Right atrium auricular region (tissue), 2 donors: ENCODE measurements around the gene ANKRD13D. TPM values are rescaled to one million over a fixed set of nuclear protein-coding genes. Genes with fewer than 3 reads are reported as not detected.

ENCODE experiments used
- DNase-seq: peaks from one replicate; pipeline ENCODE4 v3.0.0-alpha.2; 2019; ENCODE audit warnings: low spot score
- H3K27ac ChIP-seq, 2 donors: fragments of 200-600 bp; sonication (generic); 1 replicate in 1 of 2; 2 replicates in 1 of 2; pipeline ENCODE4 v1.5.1; 2016 to 2019
- H3K27me3 ChIP-seq, 2 donors: fragments of 200-600 bp; sonication (generic); one replicate each; pipeline versions ENCODE4 v1.5.1 to v1.6.0; 2017 to 2019
- H3K36me3 ChIP-seq: fragments of 200-600 bp; sonication (generic); one replicate; pipeline ENCODE4 v1.5.1; 2016
- H3K4me1 ChIP-seq, 2 donors: fragments of 200-600 bp; sonication (generic); one replicate each; pipeline versions ENCODE4 v1.5.1 to v1.6.0; 2017 to 2019
- H3K4me3 ChIP-seq, 2 donors: fragments of 200-600 bp; sonication (generic); 1 replicate in 1 of 2; 2 replicates in 1 of 2; pipeline ENCODE4 v1.5.1; 2017 to 2019; ENCODE audit warnings: mild to moderate bottlenecking in 1 of 2, moderate library complexity in 1 of 2
- H3K9me3 ChIP-seq, 2 donors: fragments of 200-600 bp; sonication (generic); one replicate each; pipeline ENCODE4 v1.5.1; 2019
- total RNA-seq, 2 donors: library from RNA; depleted of rRNA; stranded (reverse); fragments of >200 nt; gene quantifications; one replicate each; pipeline ENCODE4 v1.1.0, GENCODE V29; 2016
- TF ChIP-seq, protein P1 (sequence below), 2 donors: fragments of 200-600 bp; sonication (generic); IDR thresholded peaks; one replicate each; pipeline ENCODE4 v1.5.1; 2019; ENCODE audit warnings: antibody characterized with exemption in 2 of 2

Gene ANKRD13D
- total RNA-seq, 2 donors from 2014 or later, result 14.1 to 14.9 TPM

DNA sequence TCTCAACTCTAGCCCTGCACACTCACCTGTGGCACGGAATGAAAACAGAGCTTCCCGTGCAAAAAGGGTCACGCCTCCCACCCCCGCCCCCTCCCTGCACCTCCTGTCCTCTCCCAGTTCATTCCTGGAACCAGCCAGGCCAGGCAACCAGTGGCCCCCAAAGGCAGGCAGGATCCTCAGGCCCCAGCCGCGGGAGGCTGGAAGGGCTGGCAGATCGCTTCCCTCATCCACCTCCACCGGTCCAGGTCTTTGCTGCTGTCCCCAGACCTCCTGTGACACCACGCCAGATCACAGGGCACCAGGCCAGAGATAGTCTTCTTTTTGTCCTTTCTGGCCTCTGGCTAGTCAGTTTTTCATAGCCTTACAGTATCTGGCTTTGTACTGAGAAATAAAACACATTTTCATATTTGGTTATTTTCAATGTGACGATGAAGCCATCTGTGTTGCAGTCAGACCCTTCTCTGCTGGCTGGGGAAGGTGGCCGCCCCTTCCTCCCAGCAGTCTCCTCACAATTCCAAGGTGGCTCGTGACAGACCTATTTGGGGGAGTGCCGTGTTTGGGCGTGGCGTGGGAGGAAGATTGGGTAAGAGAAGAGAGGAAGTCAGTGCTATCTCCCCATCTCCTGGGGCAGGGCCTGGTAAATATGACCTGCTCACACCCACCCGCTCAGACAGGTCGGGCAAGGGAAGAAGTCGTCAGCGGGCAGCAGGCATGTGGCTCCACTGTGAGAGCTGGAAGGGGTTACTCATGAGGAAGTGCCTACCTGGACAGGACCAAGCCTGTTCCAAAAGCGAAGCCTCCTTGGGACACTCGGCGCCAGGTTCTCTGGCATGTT, 23.3 kb downstream of the ANKRD13D start:
- Histone ChIP-seq H3K4me1 (peaks cover 0 to 6% of the 10 kb centered on the region in 2 donors), H3K27me3 (no peaks in the 10 kb centered on the region), H3K9me3 (no peaks in the 10 kb centered on the region), H3K4me3 (no peak overlapping the region), H3K36me3 (peaks cover 9% of the 10 kb centered on the region), H3K27ac (no peak overlapping the region)
- DNase-seq, result no peak
- TF ChIP-seq, protein P1, sequence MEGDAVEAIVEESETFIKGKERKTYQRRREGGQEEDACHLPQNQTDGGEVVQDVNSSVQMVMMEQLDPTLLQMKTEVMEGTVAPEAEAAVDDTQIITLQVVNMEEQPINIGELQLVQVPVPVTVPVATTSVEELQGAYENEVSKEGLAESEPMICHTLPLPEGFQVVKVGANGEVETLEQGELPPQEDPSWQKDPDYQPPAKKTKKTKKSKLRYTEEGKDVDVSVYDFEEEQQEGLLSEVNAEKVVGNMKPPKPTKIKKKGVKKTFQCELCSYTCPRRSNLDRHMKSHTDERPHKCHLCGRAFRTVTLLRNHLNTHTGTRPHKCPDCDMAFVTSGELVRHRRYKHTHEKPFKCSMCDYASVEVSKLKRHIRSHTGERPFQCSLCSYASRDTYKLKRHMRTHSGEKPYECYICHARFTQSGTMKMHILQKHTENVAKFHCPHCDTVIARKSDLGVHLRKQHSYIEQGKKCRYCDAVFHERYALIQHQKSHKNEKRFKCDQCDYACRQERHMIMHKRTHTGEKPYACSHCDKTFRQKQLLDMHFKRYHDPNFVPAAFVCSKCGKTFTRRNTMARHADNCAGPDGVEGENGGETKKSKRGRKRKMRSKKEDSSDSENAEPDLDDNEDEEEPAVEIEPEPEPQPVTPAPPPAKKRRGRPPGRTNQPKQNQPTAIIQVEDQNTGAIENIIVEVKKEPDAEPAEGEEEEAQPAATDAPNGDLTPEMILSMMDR (IDR thresholded peaks at IDR 0.05), result no peak

DNA sequence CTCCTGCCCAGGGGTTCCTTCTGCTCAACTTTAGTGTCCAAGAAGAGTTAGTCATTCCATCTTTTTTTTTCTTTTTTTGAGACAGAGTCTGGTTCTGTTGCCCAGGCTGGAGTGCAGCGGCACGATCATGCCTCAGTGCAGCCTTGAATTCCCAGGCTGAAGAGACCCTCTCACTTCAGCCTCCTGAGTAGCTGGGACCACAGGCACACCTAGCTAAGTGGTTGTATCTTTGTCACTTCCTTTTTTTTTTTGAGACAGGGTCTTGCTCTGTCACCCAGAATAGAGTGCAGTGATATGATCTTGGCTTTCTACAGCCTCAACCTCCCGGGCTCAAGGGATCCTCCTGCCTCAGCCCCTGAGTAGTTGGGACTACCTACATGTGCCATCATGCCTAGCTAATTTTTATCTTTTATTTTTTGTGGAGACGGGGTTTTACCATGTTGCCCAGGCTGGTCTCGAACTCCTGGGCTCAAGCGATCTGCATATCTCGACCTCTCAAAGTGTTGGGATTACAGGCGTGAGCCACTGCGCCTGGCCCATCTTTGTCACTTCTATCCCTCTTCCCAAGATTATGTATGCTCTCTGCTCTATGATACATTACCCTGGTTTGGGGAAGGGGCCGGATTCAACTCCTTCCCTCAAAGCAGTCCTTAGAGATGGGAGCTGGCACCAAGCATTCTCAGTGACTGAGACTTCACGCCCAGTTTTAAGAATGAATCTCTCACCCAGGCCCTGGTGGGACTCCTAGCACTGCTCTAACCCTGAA, 24.2 kb downstream of the ANKRD13D start:
- no peak overlapping the region for H3K4me3 ChIP-seq
- no peak for DNase-seq
- peaks cover 9% of the 10 kb centered on the region for H3K36me3 ChIP-seq
- H3K27me3 ChIP-seq, result no peaks in the 10 kb centered on the region
- no peaks in the 10 kb centered on the region for H3K9me3 ChIP-seq
- peaks cover 0 to 10% of the 10 kb centered on the region in 2 donors for H3K4me1 ChIP-seq
- H3K27ac ChIP-seq, result no peak overlapping the region
- TF ChIP-seq, protein P1 (IDR thresholded peaks at IDR 0.05), result no peak

DNA sequence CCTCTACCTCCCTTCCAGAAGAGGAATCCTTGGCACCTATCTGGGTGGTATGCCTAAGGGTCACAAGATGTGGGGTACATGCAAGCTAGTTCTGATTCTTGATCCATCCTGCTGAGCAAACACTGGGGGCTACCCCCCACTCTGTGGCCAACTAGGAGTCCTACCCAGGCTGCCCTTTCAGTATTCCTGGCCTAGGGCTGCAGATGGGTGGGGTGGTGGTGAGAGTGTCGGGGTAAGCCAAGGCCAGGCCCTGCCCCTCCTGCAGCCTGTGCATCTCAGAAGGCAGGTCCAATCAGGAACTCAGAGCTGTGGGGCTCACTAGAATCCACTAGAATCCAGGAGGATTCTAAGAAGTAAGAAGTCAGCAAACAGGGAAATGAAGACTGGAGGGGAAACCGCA, 25.1 kb downstream of the ANKRD13D start:
- H3K4me1 ChIP-seq, result peaks cover 0 to 18% of the 10 kb centered on the region in 2 donors
- no peak overlapping the region for H3K4me3 ChIP-seq
- no peak overlapping the region for H3K27ac ChIP-seq
- no peaks in the 10 kb centered on the region for H3K9me3 ChIP-seq
- H3K36me3 ChIP-seq, result peaks cover 7% of the 10 kb centered on the region
- TF ChIP-seq, protein P1 (IDR thresholded peaks at IDR 0.05), result no peak
- no peak for DNase-seq
- no peaks in the 10 kb centered on the region for H3K27me3 ChIP-seq

DNA sequence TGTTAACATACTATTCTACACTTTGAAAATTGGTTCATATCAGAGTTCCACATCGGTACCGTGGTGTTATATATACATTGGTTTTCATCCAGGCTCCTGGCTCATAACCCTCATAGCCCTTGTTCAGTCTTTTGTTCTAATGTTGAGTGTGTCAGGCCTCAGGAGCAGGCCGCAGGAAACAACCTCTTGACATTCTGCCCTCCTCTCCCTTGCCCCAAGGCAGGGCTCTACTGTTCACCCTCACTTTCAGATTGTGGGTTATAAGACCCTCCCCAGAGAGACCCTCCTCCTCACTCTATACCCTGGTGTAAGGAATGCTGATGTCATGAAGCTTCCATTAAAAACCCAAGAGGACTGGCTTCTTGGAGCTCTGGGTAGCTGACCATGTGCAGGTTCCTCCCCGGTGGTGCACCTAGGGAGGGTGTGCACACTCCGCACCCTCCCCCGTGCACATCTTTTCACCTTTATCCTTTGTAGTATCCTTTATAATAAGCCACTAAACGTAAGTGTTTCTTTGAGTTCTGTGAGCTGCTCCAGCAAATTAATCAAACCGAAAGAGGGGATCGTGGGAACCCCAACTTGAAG, 26.3 kb downstream of the ANKRD13D start:
- Histone ChIP-seq H3K9me3 (no peaks in the 10 kb centered on the region), H3K36me3 (no peaks in the 10 kb centered on the region), H3K27ac (no peak overlapping the region), H3K4me1 (peaks cover 0 to 19% of the 10 kb centered on the region in 2 donors), H3K4me3 (no peak overlapping the region), H3K27me3 (no peaks in the 10 kb centered on the region)
- no peak for DNase-seq
- TF ChIP-seq, protein P1 (IDR thresholded peaks at IDR 0.05), result no peak

- Histone ChIP-seq H3K36me3 (no peaks in the 10 kb centered on the region), H3K27me3 (no peaks in the 10 kb centered on the region), H3K4me1 (peaks cover 0 to 19% of the 10 kb centered on the region in 2 donors), H3K4me3 (peak overlapping the region; percentile 89 to 93), H3K27ac (peak overlapping the region; percentile 95 to 98), H3K9me3 (no peaks in the 10 kb centered on the region)
- no peak for DNase-seq
- TF ChIP-seq, protein P1 (IDR thresholded peaks at IDR 0.05), result no peak
These were observed 27.7 kb downstream of the ANKRD13D start for GRCh38 chr11:67316882-67317204.
